Measurements from ENCODE around the gene MRPL40. TPM values are rescaled to one million over a fixed set of nuclear protein-coding genes. Genes with fewer than 3 reads are reported as not detected.

The MRPL40 gene
- total RNA-seq, 4 donors from 2014 or later, result 5.0 to 20.4 (median 12.3) TPM

GRCh38 chr22:19410941-19411689 is 21.2 kb upstream of the MRPL40 start:
- TF ChIP-seq CTCF (IDR thresholded peaks at IDR 0.05), result no peak
- Histone ChIP-seq H3K9me3 (no peaks in the 10 kb centered on the region), H3K36me3 (no peaks in the 10 kb centered on the region), H3K27ac (no peak overlapping the region), H3K4me3 (no peak overlapping the region), H3K4me1 (no peaks in the 10 kb centered on the region), H3K27me3 (no peaks in the 10 kb centered on the region)
- intact Hi-C loops (cut with DNase I; ENCODE audit: low total_unique reads), result no loop called here
- DNase-seq, result no peak

GRCh38 chr22:19411690-19412045 is 20.7 kb upstream of the MRPL40 start:
- intact Hi-C loops (cut with DNase I; ENCODE audit: low total_unique reads), result no loop called here
- H3K9me3 ChIP-seq, result no peaks in the 10 kb centered on the region
- no peak overlapping the region for H3K27ac ChIP-seq
- H3K4me3 ChIP-seq, result no peak overlapping the region
- no peak for DNase-seq
- TF ChIP-seq CTCF (IDR thresholded peaks at IDR 0.05) (no peak), POLR2A (IDR thresholded peaks at IDR 0.05) (no peak)
- H3K4me1 ChIP-seq, result no peaks in the 10 kb centered on the region
- no peaks in the 10 kb centered on the region for H3K27me3 ChIP-seq
- H3K36me3 ChIP-seq, result no peaks in the 10 kb centered on the region

DNA sequence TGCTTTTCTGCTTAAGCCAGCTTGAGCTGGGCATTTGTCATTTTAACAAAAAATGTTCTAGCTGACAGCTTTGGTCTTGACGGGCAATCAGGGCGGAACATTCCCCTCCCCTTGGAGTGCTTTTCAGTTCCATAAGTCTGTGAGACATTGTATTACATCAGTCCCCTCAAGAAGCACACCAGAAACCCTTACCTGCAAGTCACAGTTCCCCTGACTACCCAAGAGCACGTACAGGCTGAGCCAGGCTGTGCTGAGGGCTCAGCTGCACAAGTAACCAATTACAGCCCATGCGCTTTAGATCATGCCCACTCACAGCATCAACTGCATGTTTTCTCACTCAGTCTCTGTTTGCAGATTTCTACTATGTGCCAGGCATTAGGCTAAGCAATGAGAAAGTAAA is 19.9 kb upstream of the MRPL40 start:
- Histone ChIP-seq H3K9me3 (no peaks in the 10 kb centered on the region), H3K27ac (no peak overlapping the region), H3K4me1 (no peaks in the 10 kb centered on the region), H3K36me3 (no peaks in the 10 kb centered on the region), H3K4me3 (no peak overlapping the region), H3K27me3 (no peaks in the 10 kb centered on the region)
- no peak for DNase-seq
- TF ChIP-seq CTCF (IDR thresholded peaks at IDR 0.05) (no peak), POLR2A (IDR thresholded peaks at IDR 0.05) (no peak)
- intact Hi-C loops (cut with DNase I; ENCODE audit: low total_unique reads), result no loop called here

GRCh38 chr22:19412923-19413322 is 19.4 kb upstream of the MRPL40 start:
- Histone ChIP-seq H3K4me1 (no peaks in the 10 kb centered on the region), H3K27ac (no peak overlapping the region), H3K4me3 (no peak overlapping the region), H3K9me3 (no peaks in the 10 kb centered on the region), H3K27me3 (no peaks in the 10 kb centered on the region), H3K36me3 (no peaks in the 10 kb centered on the region)
- TF ChIP-seq CTCF (IDR thresholded peaks at IDR 0.05), result no peak
- no peak for TF ChIP-seq POLR2A (IDR thresholded peaks at IDR 0.05)
- DNase-seq, result no peak
- intact Hi-C loops (cut with DNase I; ENCODE audit: low total_unique reads), result no loop called here

DNA sequence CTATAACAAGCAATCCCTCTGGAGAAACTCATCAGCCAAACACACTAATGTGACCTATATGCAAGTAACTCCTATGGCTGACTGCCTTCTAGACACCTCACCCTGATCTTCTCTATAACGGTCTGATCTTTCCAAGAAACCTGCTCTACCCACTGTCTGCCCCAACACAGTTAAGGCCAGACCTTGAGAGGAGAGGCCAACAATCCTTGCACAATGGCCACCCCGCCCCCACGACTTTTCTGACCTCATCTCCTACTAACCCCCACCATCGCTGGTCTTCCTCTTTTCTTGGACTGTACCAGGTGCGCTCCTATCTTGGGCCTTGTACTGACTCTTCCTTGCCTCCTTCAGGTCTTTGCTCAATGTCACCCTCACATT is 13.3 kb upstream of the MRPL40 start:
- Histone ChIP-seq H3K4me1 (peaks cover 0 to 3% of the 10 kb centered on the region in 2 donors), H3K27me3 (no peaks in the 10 kb centered on the region), H3K4me3 (no peak overlapping the region), H3K36me3 (no peaks in the 10 kb centered on the region), H3K27ac (no peak overlapping the region), H3K9me3 (no peaks in the 10 kb centered on the region)
- TF ChIP-seq POLR2A (IDR thresholded peaks at IDR 0.05) (no peak), CTCF (IDR thresholded peaks at IDR 0.05) (no peak)
- intact Hi-C loops (cut with DNase I; ENCODE audit: low total_unique reads), result no loop called here
- no peak for DNase-seq

Measured in uterus (tissue), 4 donors.